IPS-18a (cell line): Measurements from ENCODE around the gene LPIN1.

ENCODE experiments used
- H3K27ac ChIP-seq: one replicate; pipeline ENCODE4 v1.5.1; 2013; ENCODE audit warnings: low read length
- H3K27me3 ChIP-seq: one replicate; pipeline ENCODE4 v1.6.1; 2013; ENCODE audit warnings: mild to moderate bottlenecking, low read length; ENCODE audit not compliant: control insufficient read depth, insufficient read depth
- H3K36me3 ChIP-seq: one replicate; pipeline ENCODE4 v1.6.1; 2013; ENCODE audit warnings: low read depth, low read length; ENCODE audit not compliant: control insufficient read depth
- H3K4me1 ChIP-seq: one replicate; pipeline ENCODE4 v1.6.1; 2013; ENCODE audit warnings: low read depth, low read length; ENCODE audit not compliant: control insufficient read depth
- H3K4me3 ChIP-seq: one replicate; pipeline ENCODE4 v1.5.1; 2013; ENCODE audit warnings: low read length
- H3K9ac ChIP-seq: one replicate; pipeline ENCODE4 v1.6.1; 2013; ENCODE audit warnings: mild to moderate bottlenecking, low read length, moderate library complexity
- H3K9me3 ChIP-seq: one replicate; pipeline ENCODE4 v1.6.1; 2013; ENCODE audit warnings: low read depth, low read length; ENCODE audit not compliant: control insufficient read depth

The LPIN1 gene

DNA sequence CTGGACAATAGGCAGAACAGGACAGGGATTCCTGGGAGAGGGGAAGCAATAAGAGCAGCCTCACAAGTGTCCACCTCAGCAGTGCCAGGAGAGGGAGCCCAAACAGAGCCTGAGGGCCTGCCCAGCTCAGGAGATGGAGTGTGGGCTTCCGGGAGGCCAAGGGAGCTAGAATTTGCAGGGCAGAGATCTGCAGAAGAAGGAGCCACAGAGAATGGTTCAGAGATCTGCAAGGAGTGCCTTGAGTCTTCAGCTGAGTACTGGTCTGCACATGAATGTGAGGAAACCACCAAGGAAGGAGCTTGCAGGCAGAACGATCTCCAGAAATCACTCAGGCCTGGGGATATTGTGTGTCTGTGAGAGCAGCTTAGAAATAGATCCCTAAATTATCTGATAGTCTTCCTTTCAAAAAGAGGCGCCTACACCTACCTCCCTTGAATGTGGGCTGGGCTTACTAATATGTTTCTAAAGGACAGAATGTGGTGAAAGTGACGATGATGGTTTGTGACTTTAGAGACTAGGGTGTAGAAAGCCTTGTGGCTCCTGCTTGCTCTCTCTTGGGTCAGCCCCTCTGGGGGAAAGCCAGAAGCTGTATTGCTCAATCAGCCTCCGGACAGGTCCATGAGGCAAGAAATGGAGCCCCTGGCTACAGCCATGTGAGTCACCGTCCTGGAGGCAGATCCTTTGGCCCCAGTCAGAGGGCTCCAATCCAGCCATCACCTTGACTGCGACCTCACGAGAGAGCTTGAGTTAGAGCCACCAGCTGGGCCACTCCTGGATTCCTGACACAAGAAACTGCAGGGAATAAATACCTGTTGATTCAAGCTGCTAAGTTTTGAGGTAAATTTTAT is 7.6 kb upstream of the LPIN1 start:
- no peaks in the 10 kb centered on the region for H3K36me3 ChIP-seq
- no peaks in the 10 kb centered on the region for H3K27me3 ChIP-seq
- no peaks in the 10 kb centered on the region for H3K9me3 ChIP-seq
- H3K4me1 ChIP-seq, result peaks cover 6% of the 10 kb centered on the region
- no peak overlapping the region for H3K9ac ChIP-seq
- no peak overlapping the region for H3K4me3 ChIP-seq
- no peak overlapping the region for H3K27ac ChIP-seq

- no peaks in the 10 kb centered on the region for H3K36me3 ChIP-seq
- no peak overlapping the region for H3K27ac ChIP-seq
- H3K9ac ChIP-seq, result no peak overlapping the region
- H3K4me3 ChIP-seq, result no peak overlapping the region
- peaks cover 9% of the 10 kb centered on the region for H3K4me1 ChIP-seq
- H3K9me3 ChIP-seq, result no peaks in the 10 kb centered on the region
- no peaks in the 10 kb centered on the region for H3K27me3 ChIP-seq
Measured at GRCh38 chr2:11740723-11741122, 5.7 kb upstream of the LPIN1 start.

- Histone ChIP-seq H3K4me1 (peaks cover 15% of the 10 kb centered on the region), H3K4me3 (no peak overlapping the region), H3K27me3 (peaks cover under 1% of the 10 kb centered on the region)
Measured at GRCh38 chr2:11742317-11742701, 4.1 kb upstream of the LPIN1 start.

DNA sequence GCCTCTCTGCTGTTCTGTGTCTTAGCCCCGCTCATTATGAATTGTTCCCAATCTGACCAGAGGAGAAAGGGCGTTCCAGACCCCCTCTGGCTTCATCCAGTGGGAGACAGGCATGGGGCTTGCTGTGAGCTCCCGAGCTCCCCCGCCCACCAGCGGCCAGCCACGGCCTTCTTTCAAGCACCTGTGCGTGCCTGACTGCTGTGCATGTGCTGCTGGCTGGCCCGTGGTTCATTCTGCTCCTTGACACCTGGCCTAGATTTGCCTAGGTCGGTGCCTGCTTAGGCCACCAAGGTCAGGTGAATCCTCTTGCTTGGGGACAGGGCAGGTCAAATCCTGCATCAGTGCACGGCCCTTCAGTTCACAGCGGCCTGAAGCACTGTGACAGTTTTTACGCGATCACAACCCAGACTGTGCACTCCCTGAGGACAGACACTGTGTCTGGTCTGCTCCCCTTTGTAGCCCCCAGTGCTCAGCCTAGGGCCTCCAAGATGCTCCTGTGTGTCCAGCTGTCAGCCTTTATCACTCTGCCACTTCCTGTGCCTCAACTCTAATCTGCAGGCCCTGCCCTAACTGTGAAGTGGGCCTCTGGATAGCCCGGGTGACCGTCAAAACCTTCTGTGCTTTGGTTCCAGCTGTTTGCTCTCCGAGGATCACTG is 3.6 kb upstream of the LPIN1 start:
- Histone ChIP-seq H3K27ac (no peak overlapping the region), H3K9me3 (no peaks in the 10 kb centered on the region), H3K36me3 (no peaks in the 10 kb centered on the region), H3K27me3 (peaks cover 5% of the 10 kb centered on the region), H3K4me1 (peaks cover 21% of the 10 kb centered on the region), H3K9ac (no peak overlapping the region), H3K4me3 (no peak overlapping the region)

More at GRCh38 chr2:11742317-11742701, 4.1 kb upstream of the LPIN1 start:
- no peak overlapping the region for H3K9ac ChIP-seq
- no peak overlapping the region for H3K27ac ChIP-seq
- no peaks in the 10 kb centered on the region for H3K9me3 ChIP-seq
- H3K36me3 ChIP-seq, result no peaks in the 10 kb centered on the region

GRCh38 chr2:11743366-11743765 is 3.1 kb upstream of the LPIN1 start:
- no peak overlapping the region for H3K27ac ChIP-seq

GRCh38 chr2:11743846-11744553 is 2.4 kb upstream of the LPIN1 start:
- Histone ChIP-seq H3K27me3 (peaks cover 5% of the 10 kb centered on the region), H3K27ac (no peak overlapping the region), H3K9me3 (no peaks in the 10 kb centered on the region), H3K9ac (no peak overlapping the region), H3K36me3 (no peaks in the 10 kb centered on the region), H3K4me3 (no peak overlapping the region), H3K4me1 (peaks cover 26% of the 10 kb centered on the region)

More at GRCh38 chr2:11743366-11743765, 3.1 kb upstream of the LPIN1 start:
- no peaks in the 10 kb centered on the region for H3K9me3 ChIP-seq
- H3K4me1 ChIP-seq, result peaks cover 23% of the 10 kb centered on the region
- no peak overlapping the region for H3K9ac ChIP-seq
- no peaks in the 10 kb centered on the region for H3K36me3 ChIP-seq
- peaks cover 5% of the 10 kb centered on the region for H3K27me3 ChIP-seq
- H3K4me3 ChIP-seq, result no peak overlapping the region

GRCh38 chr2:11744631-11745394 is 1.6 kb upstream of the LPIN1 start:
- peaks cover 5% of the 10 kb centered on the region for H3K27me3 ChIP-seq
- H3K9me3 ChIP-seq, result no peaks in the 10 kb centered on the region
- no peak overlapping the region for H3K9ac ChIP-seq
- no peak overlapping the region for H3K4me3 ChIP-seq
- no peak overlapping the region for H3K27ac ChIP-seq
- peaks cover 31% of the 10 kb centered on the region for H3K4me1 ChIP-seq
- H3K36me3 ChIP-seq, result no peaks in the 10 kb centered on the region

- peaks cover 5% of the 10 kb centered on the region for H3K27me3 ChIP-seq
- no peaks in the 10 kb centered on the region for H3K9me3 ChIP-seq
- H3K36me3 ChIP-seq, result no peaks in the 10 kb centered on the region
- no peak overlapping the region for H3K9ac ChIP-seq
- H3K4me1 ChIP-seq, result peaks cover 36% of the 10 kb centered on the region
- no peak overlapping the region for H3K27ac ChIP-seq
- peak overlapping the region; percentile 34 for H3K4me3 ChIP-seq
Measured at GRCh38 chr2:11745613-11746375, 638 bp upstream of the LPIN1 start.

GRCh38 chr2:11746807-11747459 is 501 bp downstream of the LPIN1 start:
- H3K36me3 ChIP-seq, result no peaks in the 10 kb centered on the region
- H3K4me1 ChIP-seq, result peaks cover 39% of the 10 kb centered on the region
- no peak overlapping the region for H3K27ac ChIP-seq
- H3K9ac ChIP-seq, result peak overlapping the region; percentile 70
- H3K27me3 ChIP-seq, result peaks cover 5% of the 10 kb centered on the region
- peak overlapping the region; percentile 65 for H3K4me3 ChIP-seq
- H3K9me3 ChIP-seq, result no peaks in the 10 kb centered on the region

DNA sequence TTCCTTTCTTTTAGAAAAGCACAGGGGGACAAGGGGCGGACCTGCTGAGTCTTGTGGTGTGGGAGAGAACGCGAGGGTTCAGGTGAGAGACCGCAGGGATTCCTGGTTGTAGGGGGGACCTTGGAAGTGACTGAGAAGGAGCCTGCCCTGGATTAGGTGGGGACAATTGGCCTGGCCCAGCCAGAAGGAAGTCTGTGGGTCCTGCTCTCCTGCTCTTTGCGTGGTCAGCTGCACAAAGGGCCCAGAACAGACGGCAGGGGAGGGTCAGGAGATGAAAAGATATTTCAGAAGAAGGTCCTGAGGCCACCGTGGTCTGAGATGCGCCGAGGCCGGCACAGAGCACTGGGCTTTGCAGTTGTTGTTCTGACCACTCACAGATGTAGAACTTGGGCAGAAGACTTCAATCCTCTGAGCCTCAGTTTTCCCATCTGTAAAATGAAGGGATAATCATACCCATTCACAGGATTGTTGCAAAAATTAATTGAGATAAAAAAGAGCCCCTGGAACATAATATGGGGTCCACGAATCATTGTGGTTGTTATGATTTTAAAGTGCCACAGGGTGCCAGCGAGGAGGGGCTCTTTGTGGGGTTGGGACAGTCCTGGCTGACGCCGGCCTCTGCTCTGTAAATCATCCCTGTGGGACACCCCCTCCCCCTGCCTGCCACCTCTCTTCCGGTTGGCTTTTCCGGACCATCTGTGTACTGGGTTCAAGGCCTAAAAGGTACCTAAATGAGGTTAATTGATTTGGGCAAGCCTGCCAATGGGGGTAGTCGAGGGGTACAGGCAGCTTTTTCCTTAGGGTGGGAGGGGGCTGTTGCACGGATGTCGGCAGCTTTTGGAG is 1.8 kb downstream of the LPIN1 start:
- H3K27ac ChIP-seq, result no peak overlapping the region
- H3K27me3 ChIP-seq, result peaks cover 5% of the 10 kb centered on the region
- no peaks in the 10 kb centered on the region for H3K9me3 ChIP-seq
- no peak overlapping the region for H3K9ac ChIP-seq
- no peak overlapping the region for H3K4me3 ChIP-seq
- no peaks in the 10 kb centered on the region for H3K36me3 ChIP-seq
- peaks cover 39% of the 10 kb centered on the region for H3K4me1 ChIP-seq
